Body of pancreas (tissue), 4 donors: ENCODE data around the gene MCRS1.

Source experiments
- CTCF ChIP-seq, 7 experiments: fragments of 450-650 bp in 4 of 7; fragments of 200-600 bp in 3 of 7; sonication (generic) in 3 of 7; IDR thresholded peaks; one replicate each; pipeline ENCODE4 v1.5.1; 2016 to 2019; ENCODE audit warnings: antibody characterized with exemption in 7 of 7
- POLR2A ChIP-seq, 3 donors: fragments of 450-650 bp; IDR thresholded peaks; one replicate each; pipeline ENCODE4 v1.6.1; 2016; ENCODE audit warnings: antibody characterized with exemption in 3 of 3, mild to moderate bottlenecking in 2 of 3

GRCh38 chr12:49568442-49569162 is 660 bp upstream of the MCRS1 start:
- TF ChIP-seq CTCF (IDR thresholded peaks at IDR 0.05) = no peak
- no peak for TF ChIP-seq POLR2A (IDR thresholded peaks at IDR 0.05)
